Choroid plexus epithelial cell (primary cell): ENCODE results near the gene ADM.

Source experiments
- DNase-seq: peaks from one replicate; pipeline ENCODE4 v3.0.0-alpha.2; 2010; ENCODE audit warnings: low read depth
- H3K4me3 ChIP-seq: 2 replicates; pipeline ENCODE4 v1.5.1; 2011; ENCODE audit warnings: low read depth, mild to moderate bottlenecking, control low read depth, low read length, moderate library complexity
- CTCF ChIP-seq: conservative IDR thresholded peaks from 2 replicates; pipeline ENCODE4 v1.5.1; 2011; ENCODE audit warnings: low read depth, mild to moderate bottlenecking, control low read depth, inconsistent platforms, low read length, moderate library complexity

ADM gene

GRCh38 chr11:10291801-10292638, 12.9 kb upstream of the ADM start:
- H3K4me3 ChIP-seq: no peak overlapping the region
- TF ChIP-seq CTCF: no peak
- peak; percentile 62 for DNase-seq

DNA sequence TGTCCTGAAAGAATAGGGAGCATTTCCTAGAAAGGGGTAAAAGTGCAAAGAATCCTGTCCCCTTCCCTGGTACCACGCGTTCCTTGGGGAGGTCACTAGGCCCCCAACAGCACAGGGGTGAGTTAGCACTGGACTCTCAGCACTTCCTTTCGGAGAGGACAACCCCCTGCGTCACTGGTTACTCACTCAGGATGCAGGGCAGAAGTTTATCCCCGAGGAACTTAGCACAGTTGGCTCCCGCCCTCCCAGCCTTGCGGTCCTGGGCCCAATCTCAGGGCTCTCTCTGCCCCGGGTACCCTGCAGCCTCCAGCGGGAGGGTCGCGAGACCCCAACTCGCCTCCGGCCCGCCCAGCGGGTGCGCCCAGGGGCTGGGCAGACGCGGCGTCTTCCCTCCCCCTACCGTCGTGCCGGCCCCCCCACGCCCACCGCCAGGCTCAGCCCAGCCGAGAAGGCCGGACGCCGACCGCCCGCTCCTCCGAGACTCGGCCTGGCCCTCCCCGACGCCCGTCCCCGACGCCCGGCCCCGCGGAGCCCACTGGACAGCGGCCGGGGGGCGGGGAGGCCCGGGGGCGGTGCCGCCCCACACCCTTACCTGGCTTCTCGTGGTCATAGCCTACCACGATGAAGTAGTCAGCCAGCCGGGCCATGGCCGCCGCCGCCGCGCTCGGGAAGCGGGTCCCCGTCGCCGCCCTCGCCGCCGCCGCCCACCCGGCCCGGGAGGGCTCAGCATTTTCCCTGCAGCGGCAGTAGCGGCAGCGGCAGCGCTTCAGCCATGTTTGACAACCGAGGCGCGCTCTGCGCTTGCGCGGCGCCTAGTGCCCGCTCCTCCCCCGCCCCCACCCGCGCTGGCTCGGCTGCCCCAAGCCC, 11.2 kb upstream of the ADM start, which contains the start of gene SBF2:
SBF2 (minus strand) TSS at position 797 of the 867 bp plus-strand sequence; CDS start at position 647, 150 bp downstream.
- peak within 1 kb of the TSS; percentile 81 for H3K4me3 ChIP-seq
- no peak for TF ChIP-seq CTCF
- peak; percentile 94 for DNase-seq

DNA sequence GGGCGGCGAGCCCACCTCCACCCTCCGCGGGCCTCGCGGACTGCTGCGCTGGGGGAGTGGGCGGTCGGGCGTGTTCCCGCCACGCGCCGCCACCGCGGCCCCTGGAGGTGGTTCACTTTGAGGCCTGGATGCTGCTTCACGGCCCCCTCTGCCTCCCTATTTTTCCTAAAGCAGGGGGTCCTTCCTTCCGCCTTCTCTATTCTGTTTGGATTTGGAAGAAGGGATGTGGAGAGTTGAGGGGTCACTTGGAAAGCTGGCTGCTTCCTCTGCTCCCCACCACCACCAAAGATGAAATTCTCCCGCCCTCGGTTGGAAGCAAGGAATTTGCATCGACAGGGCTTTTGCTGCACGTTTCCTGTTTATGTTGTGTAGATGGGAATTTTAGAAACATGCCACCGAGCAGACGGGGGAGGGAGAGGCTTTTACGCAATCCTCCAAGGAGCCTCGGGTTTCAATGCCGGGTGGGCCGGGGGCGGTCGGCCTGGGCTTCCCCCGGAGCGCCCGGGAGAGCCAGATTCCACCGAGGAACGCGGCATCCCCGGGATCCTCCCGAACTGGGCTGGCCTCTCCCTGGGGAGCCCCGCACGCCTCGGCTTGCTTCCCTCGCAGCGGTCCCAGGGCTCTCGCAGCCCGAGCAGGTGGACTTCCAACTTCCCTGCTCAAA, 10.5 kb upstream of the ADM start:
- TF ChIP-seq CTCF: no peak
- peak overlapping the region; percentile 81 for H3K4me3 ChIP-seq
- peak; percentile 86 for DNase-seq

- no peak for TF ChIP-seq CTCF
- DNase-seq: peak; percentile 14
- H3K4me3 ChIP-seq: peak overlapping the region; percentile 81
These were observed 9.6 kb upstream of the ADM start for GRCh38 chr11:10295064-10295901.

DNA sequence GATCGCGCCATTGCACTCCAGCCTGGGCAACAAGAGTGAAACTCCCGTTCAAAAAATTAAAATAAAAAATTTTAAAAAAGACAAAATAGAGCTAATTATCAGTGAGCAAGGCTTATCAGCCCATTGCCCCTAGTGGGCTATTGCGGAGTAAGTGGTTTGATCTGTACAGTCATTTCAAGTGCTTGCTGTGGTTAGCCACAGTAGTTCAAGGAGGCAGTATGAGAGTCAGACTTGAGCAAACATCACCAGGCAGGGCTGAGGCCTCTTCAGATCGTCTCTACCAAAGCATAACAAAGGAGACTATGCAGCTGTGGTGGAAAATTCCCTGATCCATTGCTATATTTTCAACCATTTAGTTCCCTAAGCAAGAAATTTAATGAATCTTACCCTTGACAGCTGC, 6.5 kb upstream of the ADM start:
- DNase-seq: peak; percentile 98
- H3K4me3 ChIP-seq: no peak overlapping the region
- TF ChIP-seq CTCF: peak; percentile 54

DNA sequence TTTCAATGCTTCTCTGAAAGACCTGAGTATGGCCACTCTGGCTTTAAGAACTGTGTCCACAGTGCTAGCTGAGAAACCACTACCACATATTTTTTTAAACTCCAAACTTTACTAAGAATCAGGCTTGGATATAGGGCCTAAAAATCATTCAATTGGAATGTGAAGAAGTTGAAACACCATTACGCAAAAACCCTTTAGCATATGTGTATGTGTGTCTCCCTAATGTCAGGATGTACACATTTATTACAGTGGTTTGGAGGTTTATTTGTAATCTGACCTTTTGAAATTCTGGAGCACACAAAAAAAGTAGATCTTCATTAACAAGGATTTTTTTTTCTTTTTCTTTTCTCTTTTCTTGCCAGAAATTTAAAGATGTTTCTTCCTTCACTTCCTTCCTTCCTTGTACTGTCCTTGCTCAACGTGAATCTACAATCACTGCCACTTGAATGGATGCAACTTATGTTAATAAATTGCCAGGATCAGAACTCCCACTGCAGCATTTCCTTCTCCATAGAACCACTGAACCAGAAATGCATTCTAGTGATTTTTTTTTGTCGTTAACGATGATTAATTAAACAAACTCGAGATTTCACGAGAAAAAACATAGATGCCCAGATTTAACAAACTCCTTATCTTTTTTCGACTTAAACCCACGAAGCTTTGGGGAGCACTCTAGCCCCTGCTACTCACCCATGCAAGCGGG, 3.1 kb upstream of the ADM start:
- H3K4me3 ChIP-seq: peak overlapping the region; percentile 98
- DNase-seq: peak; percentile 87
- no peak for TF ChIP-seq CTCF
